ENCODE data around the gene CACNA1C.

CACNA1C gene

DNA sequence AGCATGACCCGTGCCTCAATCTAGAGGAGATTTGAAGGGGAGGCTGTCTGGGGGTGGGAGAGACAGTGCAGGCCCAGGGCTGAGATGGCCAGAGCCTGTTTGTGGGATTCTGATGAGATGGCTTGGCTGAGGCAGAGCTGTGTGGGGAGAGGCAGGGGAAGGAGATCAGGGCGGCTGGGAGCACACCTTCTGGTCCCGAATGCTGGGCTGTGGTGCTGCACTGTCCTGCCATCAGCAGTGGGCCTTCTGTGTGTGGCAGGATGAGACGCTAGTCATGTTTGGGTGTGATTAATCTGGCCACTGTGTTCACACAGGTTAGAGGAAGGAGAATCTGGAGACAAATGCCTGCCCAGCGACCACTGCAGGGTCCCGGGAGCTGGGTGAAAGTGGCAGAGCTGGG, 300.9 kb downstream of the CACNA1C start:
- in situ Hi-C loops (cut with MboI; ENCODE audit: low sequenced_read_pairs), result no loop called here

DNA sequence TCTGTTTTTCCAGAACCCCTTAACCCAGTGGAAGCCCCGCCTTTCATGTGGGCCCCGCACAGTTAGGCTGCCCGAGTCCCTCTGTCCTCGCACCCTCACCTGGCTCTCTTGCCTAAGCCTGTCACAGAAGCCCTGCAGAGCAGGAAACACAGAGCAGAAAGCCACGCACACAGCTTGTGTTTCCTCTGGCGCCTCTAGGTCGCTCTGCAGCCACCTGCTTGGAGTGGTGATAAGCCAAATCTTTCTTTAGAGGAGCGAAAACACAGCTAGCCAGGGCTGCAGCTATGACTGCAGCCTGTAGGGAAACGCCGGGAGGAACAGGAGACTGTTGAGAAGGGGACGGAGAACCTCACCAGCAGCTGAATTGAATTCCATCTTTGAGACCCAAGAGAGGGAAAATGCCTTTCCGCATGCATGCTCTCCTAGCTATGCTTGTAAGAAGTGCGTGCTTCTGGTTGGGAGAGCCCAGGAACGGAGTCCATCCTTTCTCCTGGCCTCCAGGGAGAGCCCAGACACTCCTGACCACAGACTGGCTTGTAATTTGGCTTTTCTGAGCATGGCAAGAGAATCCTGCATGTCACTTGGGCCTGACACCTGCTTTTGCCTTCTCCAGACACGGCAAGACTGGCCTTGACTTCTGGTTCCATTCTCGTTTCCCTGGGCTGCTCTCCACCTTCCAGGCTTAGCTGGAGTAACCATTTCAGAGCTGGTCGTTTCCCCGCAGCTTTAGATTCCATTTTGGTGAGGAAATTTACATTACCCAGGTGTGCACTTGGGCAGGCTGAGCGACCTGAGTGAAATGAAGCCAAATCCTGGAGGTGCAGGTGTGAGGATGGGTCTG, 301.6 kb downstream of the CACNA1C start:
- in situ Hi-C loops (cut with MboI; ENCODE audit: low sequenced_read_pairs), result no loop called here

DNA sequence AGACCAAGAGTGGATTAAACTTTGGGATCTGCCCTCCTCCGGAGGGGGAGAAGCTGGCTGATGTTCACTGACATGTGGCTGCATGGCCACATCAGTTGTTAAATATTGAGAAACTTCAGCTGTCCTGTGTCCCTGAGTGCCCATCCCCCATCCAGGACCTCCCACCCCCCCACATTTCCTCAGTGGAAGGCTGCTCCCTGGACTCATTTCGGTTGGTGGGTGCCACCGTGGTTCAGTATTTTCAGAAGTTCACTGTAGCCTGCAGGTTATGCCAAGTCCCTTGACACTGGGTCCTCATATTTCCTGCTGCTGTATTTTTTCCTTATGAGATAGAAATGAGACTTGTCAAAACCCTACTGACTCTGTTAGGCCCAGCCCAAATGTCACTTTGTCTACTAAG, 302.4 kb downstream of the CACNA1C start:
- in situ Hi-C loops (cut with MboI; ENCODE audit: low sequenced_read_pairs), result no loop called here

DNA sequence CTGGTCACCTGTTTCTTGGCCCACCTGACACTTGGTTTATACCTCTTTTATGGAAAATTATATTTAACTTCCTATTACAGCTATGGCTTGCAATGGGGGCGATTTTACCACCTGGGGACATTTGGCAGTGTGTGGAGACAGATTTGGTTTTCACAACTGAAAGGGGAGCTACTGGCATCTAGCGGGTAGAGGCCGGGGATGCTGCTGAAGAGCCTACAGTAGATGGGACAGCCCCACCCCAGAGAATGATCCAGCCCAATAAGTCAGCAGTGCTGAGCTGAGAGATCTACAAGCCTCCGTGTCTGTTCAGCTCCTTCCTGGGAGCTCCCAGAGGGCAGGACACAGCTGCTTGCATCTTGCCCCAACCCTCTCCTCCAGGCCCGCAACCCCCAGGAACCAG, 302.8 kb downstream of the CACNA1C start:
- in situ Hi-C loops (cut with MboI; ENCODE audit: low sequenced_read_pairs), result no loop called here

DNA sequence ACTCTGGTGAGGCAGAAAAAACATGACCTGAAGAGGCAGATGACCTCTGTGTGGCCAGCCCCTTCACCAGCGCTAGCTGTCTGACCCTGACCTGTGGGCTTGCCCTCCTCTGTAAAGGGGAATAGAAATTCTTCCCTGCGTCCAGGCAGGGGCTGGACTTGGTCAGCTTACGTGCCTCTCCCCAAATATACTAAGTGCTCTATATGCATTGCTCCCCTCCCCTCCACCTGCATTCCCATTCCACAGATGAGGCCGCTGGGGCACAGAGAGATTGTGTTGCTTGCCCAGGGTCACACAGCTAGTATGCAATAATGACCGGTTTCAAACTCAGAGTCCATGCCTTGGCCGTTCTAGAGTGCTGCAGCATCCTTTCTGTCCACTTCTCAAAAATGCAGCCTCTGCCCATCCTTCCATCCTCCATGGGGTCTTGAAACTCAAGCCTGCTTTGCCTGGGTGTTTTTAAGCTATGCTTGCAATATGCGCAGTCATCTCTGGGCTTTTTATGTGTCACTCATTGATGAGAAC, 303.9 kb downstream of the CACNA1C start:
- in situ Hi-C loops (cut with MboI; ENCODE audit: low sequenced_read_pairs), result no loop called here

DNA sequence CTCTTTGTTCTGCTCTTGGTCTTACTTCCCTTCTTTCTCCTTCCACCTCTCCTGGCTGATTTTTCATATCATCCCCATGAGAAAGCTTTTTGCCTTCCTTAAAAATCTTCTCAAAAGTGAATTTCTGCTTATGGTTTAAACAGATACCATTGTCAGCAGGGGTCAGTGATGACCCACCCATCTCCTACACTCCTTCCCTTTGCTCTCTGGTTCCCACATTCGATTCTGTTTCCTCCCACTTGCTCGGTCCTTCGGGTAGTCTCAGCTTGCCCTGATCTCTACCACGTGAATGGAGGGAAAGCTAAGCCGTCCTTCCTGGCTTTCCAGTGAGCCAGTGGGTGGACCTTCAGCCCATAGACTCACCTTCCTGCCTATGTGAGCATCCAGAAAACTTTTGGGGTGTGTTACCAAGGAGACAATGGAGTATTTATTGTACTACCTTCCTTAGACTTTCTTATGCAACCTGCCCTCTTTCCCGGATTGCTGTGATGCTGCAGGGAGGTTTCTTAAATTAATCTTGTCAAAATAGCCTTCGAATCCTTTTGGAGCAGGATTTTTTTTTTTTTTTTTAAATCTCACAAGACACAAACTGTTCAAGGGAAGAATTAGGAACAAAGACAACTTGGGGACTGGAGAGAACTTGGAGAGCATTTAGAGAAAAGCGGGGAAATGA, 306.3 kb downstream of the CACNA1C start:
- in situ Hi-C loops (cut with MboI; ENCODE audit: low sequenced_read_pairs), result no loop called here

DNA sequence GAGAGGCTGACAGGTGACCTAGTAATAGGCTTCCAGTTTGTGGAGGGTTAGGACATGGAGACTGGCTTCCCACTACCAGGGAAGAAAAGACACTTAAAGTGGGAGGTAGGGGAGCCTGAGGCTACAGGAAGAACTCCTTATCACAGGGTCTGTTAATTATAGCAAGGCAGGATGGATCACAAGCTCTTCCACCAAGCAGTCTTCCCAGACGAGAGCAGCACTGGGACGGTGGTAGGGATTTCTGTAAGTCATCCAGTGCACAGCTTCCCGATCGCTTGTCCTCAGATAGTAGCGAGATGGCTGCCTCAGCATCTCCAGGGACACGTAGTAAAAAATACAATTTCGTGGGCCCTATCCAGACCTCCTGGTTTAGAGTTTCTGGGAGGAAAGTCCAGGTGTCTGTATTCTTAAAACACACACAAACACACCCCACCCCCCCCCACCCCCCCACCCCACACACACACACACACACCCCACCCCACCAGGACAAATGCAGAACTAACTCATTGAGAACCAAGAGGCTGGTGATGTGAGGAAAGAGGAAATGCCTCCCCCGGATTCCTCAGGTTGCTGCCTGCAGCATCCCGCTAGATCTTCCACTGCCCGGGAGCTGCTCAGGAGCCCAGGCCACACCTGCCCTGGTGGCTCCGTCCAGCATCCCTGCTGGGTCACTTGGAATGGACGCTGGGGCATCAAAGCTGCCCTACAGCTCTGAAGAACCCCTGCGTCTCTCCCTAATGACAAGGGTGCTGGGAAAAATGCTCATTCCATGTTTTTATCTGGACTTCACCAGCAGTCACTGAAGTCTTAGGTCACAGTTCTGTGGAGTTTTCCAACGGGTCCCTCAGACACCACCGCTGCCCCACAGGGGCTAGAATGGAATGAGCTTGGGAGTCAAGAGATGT, 307.2 kb downstream of the CACNA1C start:
- in situ Hi-C loops (cut with MboI; ENCODE audit: low sequenced_read_pairs), result no loop called here

DNA sequence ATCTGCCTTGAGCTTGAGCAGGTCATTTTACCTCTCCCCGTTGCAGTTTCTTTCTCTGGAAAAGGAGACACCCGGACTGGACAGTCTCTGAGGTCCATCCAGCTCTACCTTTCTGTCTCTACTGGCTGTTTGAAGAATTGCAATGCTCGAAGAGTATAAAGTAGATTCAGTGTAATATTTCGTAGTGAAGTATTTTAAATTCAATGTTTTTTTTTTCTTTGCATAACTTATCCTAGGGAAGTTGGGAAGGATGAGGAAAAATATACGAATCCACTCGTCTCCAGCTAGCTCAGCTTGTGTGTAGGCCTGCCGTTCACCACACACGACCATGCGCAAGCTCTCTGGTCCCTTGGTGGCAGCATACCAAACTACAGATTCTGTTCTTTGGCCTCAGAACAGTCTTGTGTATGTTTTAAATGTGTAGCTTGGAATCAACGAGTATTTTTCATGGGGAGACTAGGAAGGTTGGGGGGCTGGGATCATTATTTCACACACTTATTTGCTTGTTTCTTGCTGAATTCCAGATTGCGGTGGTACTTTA, 307.9 kb downstream of the CACNA1C start:
- in situ Hi-C loops (cut with MboI; ENCODE audit: low sequenced_read_pairs), result no loop called here

DNA sequence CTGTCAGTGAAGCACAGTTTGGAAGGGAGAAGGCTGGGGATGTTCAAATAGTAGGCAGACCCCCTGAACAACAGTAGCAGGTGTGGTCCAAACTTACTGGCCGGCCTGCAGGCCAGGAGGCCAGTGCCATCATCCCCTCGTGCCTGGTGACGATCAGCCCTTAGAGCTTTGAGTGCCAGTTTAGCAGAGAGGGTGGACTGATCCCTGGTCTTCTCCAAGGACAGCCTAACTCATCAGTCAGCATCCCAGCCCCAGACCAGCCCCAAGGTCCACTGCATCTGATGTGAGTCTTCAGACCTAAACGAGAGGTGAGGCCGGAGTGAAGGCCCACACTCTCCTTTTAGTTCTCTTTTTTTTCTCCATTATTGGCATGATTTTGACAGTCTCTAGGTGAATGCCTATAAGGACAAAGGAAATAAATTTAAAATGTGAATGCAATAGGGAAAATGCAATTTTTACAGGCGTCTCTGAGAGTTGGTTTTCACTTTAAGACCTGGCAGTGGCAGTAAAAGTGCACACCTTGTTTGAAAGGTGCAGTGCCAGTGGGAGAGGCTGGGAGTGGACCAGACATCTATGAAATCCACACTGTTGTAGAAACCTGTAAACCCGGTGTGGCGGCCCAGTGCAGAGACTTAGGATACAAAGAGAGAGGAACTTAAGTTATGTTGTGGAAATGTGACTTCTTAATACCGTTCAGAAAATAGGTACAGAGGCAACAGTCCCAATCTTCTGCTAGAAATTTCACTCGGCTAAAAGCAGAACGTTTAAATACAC, 311.2 kb downstream of the CACNA1C start:
- in situ Hi-C loops (cut with MboI; ENCODE audit: low sequenced_read_pairs), result no loop called here

DNA sequence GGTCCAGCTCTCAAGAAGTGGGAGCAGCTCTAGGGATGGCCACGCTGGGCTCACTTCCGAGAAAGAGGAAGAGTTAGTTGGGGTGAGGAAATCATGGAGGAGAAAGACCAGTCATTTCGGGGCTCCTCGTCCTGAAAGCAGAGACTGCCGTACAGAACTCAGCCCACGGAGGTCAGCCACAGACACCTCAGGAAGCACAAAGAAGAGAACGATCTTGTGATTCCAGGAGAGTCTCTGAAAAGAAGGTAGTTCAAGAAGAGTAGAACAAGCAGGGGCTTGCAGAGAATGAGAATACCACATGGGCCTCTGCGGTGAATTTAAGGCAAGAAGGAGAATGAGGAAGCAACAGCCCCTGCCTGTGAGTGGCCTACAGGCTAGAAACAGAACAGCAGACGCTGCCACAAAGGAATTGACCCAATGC, 311.9 kb downstream of the CACNA1C start:
- in situ Hi-C loops (cut with MboI; ENCODE audit: low sequenced_read_pairs), result no loop called here

DNA sequence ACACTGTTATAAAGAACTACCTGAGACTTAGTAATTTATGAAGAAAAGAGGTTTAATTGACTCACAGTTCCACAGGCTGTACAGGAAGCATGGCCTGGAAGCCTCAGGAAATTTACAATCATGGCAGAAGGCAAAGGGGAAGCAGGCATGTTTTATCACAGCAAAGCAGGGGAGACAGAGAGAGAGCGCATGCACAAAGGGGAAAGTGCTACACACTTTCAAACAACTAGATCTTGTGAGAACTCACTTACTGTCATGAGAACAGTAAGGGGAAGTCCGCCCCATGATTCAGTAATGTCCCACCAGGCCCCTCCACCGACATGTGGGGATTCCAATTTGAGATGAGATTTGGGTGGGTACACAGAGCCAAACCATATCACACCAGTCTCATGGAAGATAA, 313.9 kb downstream of the CACNA1C start:
- in situ Hi-C loops (cut with MboI; ENCODE audit: low sequenced_read_pairs), result no loop called here

DNA sequence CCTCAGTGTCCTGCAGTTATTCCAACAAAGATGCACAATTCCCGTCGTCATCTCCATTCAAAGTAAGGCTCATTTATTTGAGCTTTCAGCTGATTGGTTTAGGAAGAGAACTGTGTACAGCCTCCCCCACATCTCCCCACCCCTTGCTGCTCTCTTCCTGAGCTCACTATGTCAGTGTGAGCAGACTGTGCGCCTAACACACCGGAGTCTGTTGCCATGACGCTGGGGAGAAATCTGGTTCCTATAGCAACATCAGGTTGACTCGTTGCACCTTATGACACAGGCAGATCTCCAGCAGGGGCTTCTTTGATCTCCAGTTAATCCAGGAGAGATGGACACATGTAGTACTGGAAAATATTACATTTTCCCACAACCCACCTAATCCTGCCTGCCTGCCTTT, 319.4 kb downstream of the CACNA1C start:
- in situ Hi-C loops (cut with MboI; ENCODE audit: low sequenced_read_pairs), result no loop called here

DNA sequence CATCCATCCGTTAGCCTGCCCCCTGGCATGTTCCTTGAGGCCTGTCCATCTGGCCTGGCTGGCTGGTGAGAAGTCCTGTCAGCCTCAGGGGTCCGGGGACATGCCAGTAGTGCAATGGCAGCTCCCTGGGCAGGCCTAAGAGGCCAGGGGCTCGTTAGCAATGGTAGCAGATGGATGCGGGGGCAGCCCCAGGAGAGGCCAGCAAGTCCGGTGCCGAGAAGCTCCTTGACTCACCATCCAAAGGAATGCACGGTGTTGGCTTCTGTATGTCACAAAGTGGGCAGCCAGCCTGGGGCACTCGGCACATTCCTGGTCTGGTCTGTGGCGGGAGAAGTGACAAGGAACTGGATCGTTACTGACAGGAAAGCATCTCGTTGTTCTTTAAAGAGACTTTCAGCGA, 319.9 kb downstream of the CACNA1C start:
- in situ Hi-C loops (cut with MboI; ENCODE audit: low sequenced_read_pairs), result no loop called here

DNA sequence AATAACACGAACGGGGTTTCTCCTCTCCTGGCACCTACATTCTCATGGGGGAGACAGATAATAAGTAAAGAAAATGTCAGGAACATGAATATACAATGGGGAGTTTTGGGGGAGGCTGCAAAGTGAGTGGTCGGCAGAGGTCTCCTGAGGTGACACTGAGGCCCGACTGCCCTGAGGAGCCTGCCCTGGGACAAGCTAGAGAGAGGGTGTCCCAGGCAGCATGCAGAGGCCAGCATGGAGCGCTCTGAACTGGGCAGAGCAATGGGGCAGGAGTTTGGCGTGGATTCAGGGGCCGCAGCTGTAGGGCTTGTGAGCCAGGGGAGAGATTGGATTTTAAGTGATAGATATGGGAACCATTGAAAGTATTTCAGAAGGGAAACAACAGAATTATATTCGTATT, 320.5 kb downstream of the CACNA1C start:
- in situ Hi-C loops (cut with MboI; ENCODE audit: low sequenced_read_pairs), result no loop called here

DNA sequence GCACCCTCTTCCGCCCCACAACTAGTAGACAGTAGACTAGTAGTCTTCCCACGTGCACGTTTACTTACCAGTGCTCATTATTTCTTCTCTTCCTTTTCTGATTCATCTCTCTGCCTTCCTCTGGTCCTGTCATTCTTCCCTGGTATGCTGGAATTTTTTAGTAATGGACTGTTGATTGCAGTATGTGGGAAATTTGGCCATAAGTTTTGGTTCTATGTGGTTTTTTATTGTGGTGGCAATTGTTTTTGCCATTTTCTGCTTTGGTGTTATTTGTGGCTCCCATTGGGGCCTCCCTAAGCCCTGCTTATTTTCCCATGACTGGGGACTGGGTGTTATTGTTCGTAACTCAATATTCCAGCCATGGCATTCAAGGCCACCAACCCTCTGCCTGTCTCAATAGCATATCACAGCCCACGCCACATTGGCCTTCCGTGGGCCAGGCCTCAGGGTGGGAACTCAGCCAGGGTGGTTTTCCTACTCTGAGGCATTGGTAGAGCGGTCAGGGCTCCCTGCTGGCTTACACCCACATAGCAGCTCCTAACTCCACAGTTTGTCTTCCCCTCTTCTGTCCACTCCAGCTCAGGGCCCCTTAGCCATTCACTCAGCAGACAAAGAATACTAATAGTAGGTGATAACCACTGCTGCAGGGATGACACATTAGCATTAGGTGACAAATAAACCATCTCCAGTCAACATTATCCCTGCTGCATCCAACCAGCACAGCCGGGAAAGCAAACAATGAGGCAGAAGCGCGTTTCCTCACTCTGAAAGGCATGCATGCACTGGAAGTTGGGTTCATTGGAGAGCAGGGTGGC, 321.5 kb downstream of the CACNA1C start:
- in situ Hi-C loops (cut with MboI; ENCODE audit: low sequenced_read_pairs), result no loop called here

DNA sequence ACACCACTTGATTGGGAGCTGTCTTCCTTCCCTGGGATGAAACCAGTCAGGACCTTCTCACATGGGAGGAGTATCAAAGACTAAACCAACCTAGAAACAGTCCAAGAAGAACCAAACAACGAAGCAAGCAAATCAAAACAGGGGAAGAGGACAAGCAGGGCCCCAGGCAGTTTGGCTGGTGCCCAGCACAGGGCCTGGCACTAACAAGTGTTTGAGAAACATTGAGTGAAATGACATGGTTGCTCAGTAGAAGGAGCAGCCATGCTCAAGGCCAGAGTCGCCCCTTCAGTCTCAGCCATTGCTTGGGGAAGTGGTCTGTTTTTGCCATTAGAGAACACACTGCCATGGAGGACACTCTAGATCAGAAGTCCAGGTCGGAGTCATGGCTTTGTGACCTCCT, 323.1 kb downstream of the CACNA1C start:
- in situ Hi-C loops (cut with MboI; ENCODE audit: low sequenced_read_pairs), result no loop called here

DNA sequence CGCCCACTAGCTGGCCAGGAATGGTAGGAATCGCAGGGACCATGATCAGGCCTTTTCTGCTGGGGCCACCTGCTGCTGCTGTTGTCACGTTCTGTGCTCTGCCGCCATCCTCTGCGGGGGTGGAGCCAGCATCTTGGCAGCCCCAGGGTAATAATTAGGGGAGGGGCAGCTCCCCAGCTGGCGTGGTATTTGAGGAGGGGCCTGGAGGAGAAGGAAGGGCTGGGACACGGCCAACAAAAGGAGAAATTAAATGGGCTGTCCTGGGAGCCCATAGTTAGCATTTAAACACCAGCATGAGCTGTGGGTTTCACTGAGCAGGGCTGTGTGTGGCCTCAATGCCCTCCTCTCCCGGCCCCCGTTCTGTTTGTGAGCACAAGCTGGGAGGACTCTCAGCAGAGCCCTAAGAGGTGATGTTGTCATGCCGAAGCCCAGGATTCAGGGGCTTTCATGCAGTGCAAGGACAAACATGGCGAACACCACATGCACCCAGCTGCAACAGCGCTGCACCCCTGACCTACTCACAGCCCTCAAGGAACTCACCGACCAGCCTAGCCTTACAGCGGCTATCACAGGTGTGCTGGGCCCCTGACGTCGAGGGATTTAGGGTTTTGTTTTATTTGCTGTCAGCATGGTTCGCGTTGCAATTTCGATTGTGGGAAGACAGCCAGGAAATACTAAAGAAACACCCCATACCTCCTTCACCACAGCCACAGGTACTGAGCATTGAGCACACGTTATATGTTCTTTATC, 324.3 kb downstream of the CACNA1C start:
- in situ Hi-C loops (cut with MboI; ENCODE audit: low sequenced_read_pairs), result no loop called here

DNA sequence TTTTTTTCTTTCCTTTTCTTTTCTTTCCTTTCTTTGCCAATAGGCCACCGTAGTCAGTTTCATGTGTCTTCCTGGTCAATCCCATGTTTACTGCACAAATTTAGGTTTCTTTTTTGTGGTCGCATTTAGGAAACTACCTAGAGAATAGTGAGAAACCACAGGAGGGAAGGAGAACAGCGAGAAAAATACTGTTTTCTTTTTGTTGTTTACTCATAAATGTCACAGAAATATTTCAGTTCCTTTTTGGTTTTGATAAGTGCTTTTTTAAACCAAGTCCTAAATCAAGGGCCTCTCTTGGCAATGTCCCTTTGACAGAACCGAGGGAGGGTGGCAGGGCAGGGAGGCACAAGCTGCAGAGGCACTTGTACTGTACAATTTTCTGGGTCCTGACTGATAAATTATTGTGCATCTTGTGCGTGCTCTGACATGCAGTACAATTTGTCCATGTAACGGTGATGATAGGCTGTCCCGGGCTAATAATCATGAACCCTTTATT, 326.1 kb downstream of the CACNA1C start:
- in situ Hi-C loops (cut with MboI; ENCODE audit: low sequenced_read_pairs), result no loop called here

All from hTERT RPE-1 (cell line).